ENCODE measurements around the gene STX8.

Gene STX8

GRCh38 chr17:9576521-9577372, 1.1 kb upstream of the STX8 start, which contains the start of gene CFAP52 (continued):
- TF ChIP-seq ZIC2 (tag by site-specific recombination; IDR thresholded peaks at IDR 0.05) (0 out of 2 replicates have a peak, but pooled peaks have one; percentile 14), ZNF155 (tag by site-specific recombination; IDR thresholded peaks at IDR 0.05) (no peak), ZNF266 (tag by site-specific recombination; IDR thresholded peaks at IDR 0.05; ENCODE audit: low read depth) (no peak), ZNF19 (tag by site-specific recombination; IDR thresholded peaks at IDR 0.05; ENCODE audit: low read depth) (no peak), ZNF639 (tag by site-specific recombination; IDR thresholded peaks at IDR 0.05) (no peak), KLF17 (tag by site-specific recombination; IDR thresholded peaks at IDR 0.05) (no peak), ZNF366 (tag by site-specific recombination; conservative IDR thresholded peaks at IDR 0.05) (no peak), ZNF274 (IDR thresholded peaks at IDR 0.05; ENCODE audit: low read length) (no peak), ZNF274 (tag by site-specific recombination; IDR thresholded peaks at IDR 0.05; ENCODE audit: borderline replicate concordance) (no peak), ZNF792 (tag by site-specific recombination; IDR thresholded peaks at IDR 0.05) (no peak), ZNF555 (tag by site-specific recombination; conservative IDR thresholded peaks at IDR 0.05) (no peak), PRDM10 (tag by site-specific recombination; IDR thresholded peaks at IDR 0.05) (0 out of 2 replicates have a peak, but pooled peaks have one; percentile 24), ZNF311 (tag by site-specific recombination; IDR thresholded peaks at IDR 0.05; ENCODE audit: borderline replicate concordance) (no peak), ZNF391 (tag by site-specific recombination; IDR thresholded peaks at IDR 0.05; ENCODE audit: borderline replicate concordance, low read depth) (no peak), ZNF302 (tag by site-specific recombination; IDR thresholded peaks at IDR 0.05; ENCODE audit: low read depth) (no peak), ZNF785 (tag by site-specific recombination; IDR thresholded peaks at IDR 0.05) (no peak), KLF7 (tag by site-specific recombination; IDR thresholded peaks at IDR 0.05; ENCODE audit: borderline replicate concordance) (no peak), KLF16 (tag by site-specific recombination; IDR thresholded peaks at IDR 0.05) (no peak), ZNF791 (tag by site-specific recombination; IDR thresholded peaks at IDR 0.05) (no peak), ZNF529 (tag by site-specific recombination; IDR thresholded peaks at IDR 0.05; ENCODE audit: insufficient replicate concordance) (no peak), ZNF561 (tag by site-specific recombination; IDR thresholded peaks at IDR 0.05; ENCODE audit: borderline replicate concordance) (no peak), ZBTB21 (tag by site-specific recombination; IDR thresholded peaks at IDR 0.05) (no peak), SCRT1 (tag by site-specific recombination; IDR thresholded peaks at IDR 0.05; ENCODE audit: borderline replicate concordance) (no peak), HOXD13 (CRISPR knock-in tag; IDR thresholded peaks at IDR 0.05; ENCODE audit: borderline replicate concordance) (no peak), SP2 (tag by site-specific recombination; IDR thresholded peaks at IDR 0.05) (no peak), ZNF473 (tag by site-specific recombination; IDR thresholded peaks at IDR 0.05) (no peak)
- TF ChIP-seq, protein P1, sequence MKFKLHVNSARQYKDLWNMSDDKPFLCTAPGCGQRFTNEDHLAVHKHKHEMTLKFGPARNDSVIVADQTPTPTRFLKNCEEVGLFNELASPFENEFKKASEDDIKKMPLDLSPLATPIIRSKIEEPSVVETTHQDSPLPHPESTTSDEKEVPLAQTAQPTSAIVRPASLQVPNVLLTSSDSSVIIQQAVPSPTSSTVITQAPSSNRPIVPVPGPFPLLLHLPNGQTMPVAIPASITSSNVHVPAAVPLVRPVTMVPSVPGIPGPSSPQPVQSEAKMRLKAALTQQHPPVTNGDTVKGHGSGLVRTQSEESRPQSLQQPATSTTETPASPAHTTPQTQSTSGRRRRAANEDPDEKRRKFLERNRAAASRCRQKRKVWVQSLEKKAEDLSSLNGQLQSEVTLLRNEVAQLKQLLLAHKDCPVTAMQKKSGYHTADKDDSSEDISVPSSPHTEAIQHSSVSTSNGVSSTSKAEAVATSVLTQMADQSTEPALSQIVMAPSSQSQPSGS (tag by site-specific recombination; IDR thresholded peaks at IDR 0.05; ENCODE audit: low read depth): no peak
- TF ChIP-seq, protein P2, sequence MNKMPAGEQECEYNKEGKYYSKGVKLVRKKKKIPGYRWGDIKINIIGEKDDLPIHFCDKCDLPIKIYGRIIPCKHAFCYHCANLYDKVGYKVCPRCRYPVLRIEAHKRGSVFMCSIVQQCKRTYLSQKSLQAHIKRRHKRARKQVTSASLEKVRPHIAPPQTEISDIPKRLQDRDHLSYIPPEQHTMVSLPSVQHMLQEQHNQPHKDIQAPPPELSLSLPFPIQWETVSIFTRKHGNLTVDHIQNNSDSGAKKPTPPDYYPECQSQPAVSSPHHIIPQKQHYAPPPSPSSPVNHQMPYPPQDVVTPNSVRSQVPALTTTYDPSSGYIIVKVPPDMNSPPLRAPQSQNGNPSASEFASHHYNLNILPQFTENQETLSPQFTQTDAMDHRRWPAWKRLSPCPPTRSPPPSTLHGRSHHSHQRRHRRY (tag by site-specific recombination; IDR thresholded peaks at IDR 0.05): no peak
- TF ChIP-seq, protein P3, sequence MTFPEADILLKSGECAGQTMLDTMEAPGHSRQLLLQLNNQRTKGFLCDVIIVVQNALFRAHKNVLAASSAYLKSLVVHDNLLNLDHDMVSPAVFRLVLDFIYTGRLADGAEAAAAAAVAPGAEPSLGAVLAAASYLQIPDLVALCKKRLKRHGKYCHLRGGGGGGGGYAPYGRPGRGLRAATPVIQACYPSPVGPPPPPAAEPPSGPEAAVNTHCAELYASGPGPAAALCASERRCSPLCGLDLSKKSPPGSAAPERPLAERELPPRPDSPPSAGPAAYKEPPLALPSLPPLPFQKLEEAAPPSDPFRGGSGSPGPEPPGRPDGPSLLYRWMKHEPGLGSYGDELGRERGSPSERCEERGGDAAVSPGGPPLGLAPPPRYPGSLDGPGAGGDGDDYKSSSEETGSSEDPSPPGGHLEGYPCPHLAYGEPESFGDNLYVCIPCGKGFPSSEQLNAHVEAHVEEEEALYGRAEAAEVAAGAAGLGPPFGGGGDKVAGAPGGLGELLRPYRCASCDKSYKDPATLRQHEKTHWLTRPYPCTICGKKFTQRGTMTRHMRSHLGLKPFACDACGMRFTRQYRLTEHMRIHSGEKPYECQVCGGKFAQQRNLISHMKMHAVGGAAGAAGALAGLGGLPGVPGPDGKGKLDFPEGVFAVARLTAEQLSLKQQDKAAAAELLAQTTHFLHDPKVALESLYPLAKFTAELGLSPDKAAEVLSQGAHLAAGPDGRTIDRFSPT (tag by site-specific recombination; IDR thresholded peaks at IDR 0.05): no peak

All from HEK293 (cell line).